Measurements from ENCODE around the gene DCAF7. TPM values are rescaled to one million over a fixed set of nuclear protein-coding genes. Genes with fewer than 3 reads are reported as not detected.

Gene DCAF7
- total and polyA plus RNA-seq, 2 of the 4 experiments (the other 2 are of a cell fraction): 40.9 to 52.8 TPM

DNA sequence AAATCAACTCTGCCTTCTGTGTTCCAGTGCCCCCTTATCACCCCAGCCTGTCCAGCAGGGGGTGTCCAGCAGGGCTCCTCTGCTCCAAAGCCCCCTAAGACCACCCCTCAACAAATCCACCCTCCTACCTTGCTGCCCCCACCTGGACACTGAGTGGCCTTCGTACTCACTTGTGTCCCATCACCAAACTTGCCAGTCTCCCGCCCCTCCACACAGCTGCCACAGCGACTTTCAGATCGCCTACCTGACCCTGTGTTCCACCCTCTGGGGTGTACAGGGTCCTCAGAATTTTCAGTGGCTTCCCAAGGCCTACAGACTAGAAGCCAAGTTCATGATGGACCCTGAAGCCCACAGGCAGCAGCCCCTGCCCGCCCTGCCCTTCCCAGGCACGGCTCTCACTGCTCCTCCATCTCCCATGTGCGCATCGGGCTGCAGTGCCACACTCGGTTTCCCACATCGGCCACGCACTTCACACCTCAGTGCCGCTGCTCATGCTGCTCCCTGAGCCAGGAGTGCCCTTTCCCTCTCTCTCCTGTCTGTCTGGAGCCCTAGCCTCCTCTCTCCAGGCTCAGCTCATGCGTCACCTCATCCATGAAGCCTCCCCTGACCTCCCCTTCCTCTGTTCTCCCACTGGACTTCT, 15.3 kb upstream of the DCAF7 start:
- H3K27me3 ChIP-seq (ENCODE audit: control insufficient read depth, insufficient read depth, low read length): peaks cover 47% of the 10 kb centered on the region
- H3K27ac ChIP-seq (ENCODE audit: insufficient read depth, low read length): no peak overlapping the region
- H3K79me1 ChIP-seq (ENCODE audit: low read depth in 1 of 2, low read length in 2 of 2): no peaks in the 10 kb centered on the region
- no peak for DNase-seq
- 64% methylated on average over 9 of the region's 13 CpGs; no CpG with 5 or more reads in 1 of the 2 experiments for WGBS, 2 experiments (ENCODE audit: extremely low coverage in 2 of 2, insufficient read length in 1 of 2)
- no peak overlapping the region for H2BK20ac ChIP-seq (ENCODE audit: low read depth, low read length)
- no peak overlapping the region for H3K4ac ChIP-seq (ENCODE audit: low read depth, low read length)
- H3K9me3 ChIP-seq (ENCODE audit: control insufficient read depth, insufficient read depth, low read length): no peaks in the 10 kb centered on the region
- H3K56ac ChIP-seq (ENCODE audit: extremely low read depth, insufficient read depth, low read length): no peak overlapping the region
- ChIA-PET CTCF (no interaction called here), POLR2A (ENCODE audit: unreplicated experiment) (no interaction called here)
- H3K4me2 ChIP-seq (ENCODE audit: low read depth, low read length): no peak overlapping the region
- no peak overlapping the region for H4K91ac ChIP-seq (ENCODE audit: insufficient read depth, low read depth, low read length)
- peaks cover 3% of the 10 kb centered on the region; the same call in 1 of the 2 replicates for H3K4me1 ChIP-seq (ENCODE audit: control insufficient read depth, insufficient read depth, low read length)
- in situ Hi-C loops (cut with MboI; ENCODE audit: low sequenced_read_pairs): no loop called here
- no peak overlapping the region for H2BK5ac ChIP-seq (ENCODE audit: low read depth, low read length, poor library complexity, severe bottlenecking)
- no peak overlapping the region for H4K8ac ChIP-seq (ENCODE audit: low read depth in 2 of 2, low read length in 2 of 2)
- no peak overlapping the region for H3K18ac ChIP-seq (ENCODE audit: low read depth, low read length)
- dilution Hi-C loops (cut with HindIII; ENCODE audit: low sequenced_read_pairs, unreplicated experiment): no loop called here
- no peak overlapping the region for H2BK120ac ChIP-seq (ENCODE audit: low read depth, low read length)
- H2AK9ac ChIP-seq (replicated peaks; ENCODE audit: low read depth, low read length, poor library complexity): no peak overlapping the region
- H3K4me3 ChIP-seq (ENCODE audit: insufficient read depth, low read depth, low read length): no peak overlapping the region
- H3K36me3 ChIP-seq (ENCODE audit: control insufficient read depth, insufficient read depth, low read length): no peaks in the 10 kb centered on the region
- H4K20me1 ChIP-seq (ENCODE audit: insufficient read depth, low read length): no peaks in the 10 kb centered on the region
- H3K14ac ChIP-seq (replicated peaks; ENCODE audit: low read depth, low read length): no peak overlapping the region
- intact Hi-C loops (cut with micrococcal nuclease): no loop called here
- H3K9ac ChIP-seq (ENCODE audit: low read depth, low read length): no peak overlapping the region
- H3K9me1 ChIP-seq (ENCODE audit: insufficient read depth, low read length): no peaks in the 10 kb centered on the region
- no peak for ATAC-seq (ENCODE audit: low read depth)
- H4K5ac ChIP-seq (ENCODE audit: low read depth, low read length): no peak overlapping the region
- H3K23ac ChIP-seq (ENCODE audit: low read depth, low read length): no peak overlapping the region
- no TSS peak for BruUV-seq (replicated peaks)
- no peak overlapping the region for H2AK5ac ChIP-seq (ENCODE audit: low read depth, low read length)
- TF ChIP-seq MXI1 (IDR thresholded peaks at IDR 0.05; ENCODE audit: borderline replicate concordance, low read depth, low read length) (no peak), SMC3 (IDR thresholded peaks at IDR 0.05; ENCODE audit: low read depth, low read length) (no peak), MAZ (IDR thresholded peaks at IDR 0.05; ENCODE audit: borderline replicate concordance, low read depth, low read length) (no peak), MAFK (IDR thresholded peaks at IDR 0.05; ENCODE audit: low read depth, low read length) (no peak), NFE2L2 (IDR thresholded peaks at IDR 0.05; ENCODE audit: low read depth, low read length) (no peak), FOS (IDR thresholded peaks at IDR 0.05; ENCODE audit: low read depth, low read length) (no peak), RCOR1 (IDR thresholded peaks at IDR 0.05; ENCODE audit: insufficient replicate concordance, low read length) (no peak), RFX5 (IDR thresholded peaks at IDR 0.05; ENCODE audit: low read depth, low read length) (no peak), BHLHE40 (IDR thresholded peaks at IDR 0.05; ENCODE audit: low read depth, low read length) (no peak), CHD1 (IDR thresholded peaks at IDR 0.05; ENCODE audit: low read depth, low read length) (no peak), RAD21 (IDR thresholded peaks at IDR 0.05; ENCODE audit: low read length) (no peak), POLR2A (IDR thresholded peaks at IDR 0.05; ENCODE audit: low read depth, low read length) (no peak), CEBPB (IDR thresholded peaks at IDR 0.05; ENCODE audit: low read depth, low read length) (no peak)
- TF ChIP-seq, protein P1, sequence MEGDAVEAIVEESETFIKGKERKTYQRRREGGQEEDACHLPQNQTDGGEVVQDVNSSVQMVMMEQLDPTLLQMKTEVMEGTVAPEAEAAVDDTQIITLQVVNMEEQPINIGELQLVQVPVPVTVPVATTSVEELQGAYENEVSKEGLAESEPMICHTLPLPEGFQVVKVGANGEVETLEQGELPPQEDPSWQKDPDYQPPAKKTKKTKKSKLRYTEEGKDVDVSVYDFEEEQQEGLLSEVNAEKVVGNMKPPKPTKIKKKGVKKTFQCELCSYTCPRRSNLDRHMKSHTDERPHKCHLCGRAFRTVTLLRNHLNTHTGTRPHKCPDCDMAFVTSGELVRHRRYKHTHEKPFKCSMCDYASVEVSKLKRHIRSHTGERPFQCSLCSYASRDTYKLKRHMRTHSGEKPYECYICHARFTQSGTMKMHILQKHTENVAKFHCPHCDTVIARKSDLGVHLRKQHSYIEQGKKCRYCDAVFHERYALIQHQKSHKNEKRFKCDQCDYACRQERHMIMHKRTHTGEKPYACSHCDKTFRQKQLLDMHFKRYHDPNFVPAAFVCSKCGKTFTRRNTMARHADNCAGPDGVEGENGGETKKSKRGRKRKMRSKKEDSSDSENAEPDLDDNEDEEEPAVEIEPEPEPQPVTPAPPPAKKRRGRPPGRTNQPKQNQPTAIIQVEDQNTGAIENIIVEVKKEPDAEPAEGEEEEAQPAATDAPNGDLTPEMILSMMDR (conservative IDR thresholded peaks at IDR 0.05; ENCODE audit: low read depth, low read length): no peak
- TF ChIP-seq, protein P2, sequence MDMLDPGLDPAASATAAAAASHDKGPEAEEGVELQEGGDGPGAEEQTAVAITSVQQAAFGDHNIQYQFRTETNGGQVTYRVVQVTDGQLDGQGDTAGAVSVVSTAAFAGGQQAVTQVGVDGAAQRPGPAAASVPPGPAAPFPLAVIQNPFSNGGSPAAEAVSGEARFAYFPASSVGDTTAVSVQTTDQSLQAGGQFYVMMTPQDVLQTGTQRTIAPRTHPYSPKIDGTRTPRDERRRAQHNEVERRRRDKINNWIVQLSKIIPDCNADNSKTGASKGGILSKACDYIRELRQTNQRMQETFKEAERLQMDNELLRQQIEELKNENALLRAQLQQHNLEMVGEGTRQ (IDR thresholded peaks at IDR 0.05; ENCODE audit: low read depth, low read length): no peak
- TF ChIP-seq, protein P3, sequence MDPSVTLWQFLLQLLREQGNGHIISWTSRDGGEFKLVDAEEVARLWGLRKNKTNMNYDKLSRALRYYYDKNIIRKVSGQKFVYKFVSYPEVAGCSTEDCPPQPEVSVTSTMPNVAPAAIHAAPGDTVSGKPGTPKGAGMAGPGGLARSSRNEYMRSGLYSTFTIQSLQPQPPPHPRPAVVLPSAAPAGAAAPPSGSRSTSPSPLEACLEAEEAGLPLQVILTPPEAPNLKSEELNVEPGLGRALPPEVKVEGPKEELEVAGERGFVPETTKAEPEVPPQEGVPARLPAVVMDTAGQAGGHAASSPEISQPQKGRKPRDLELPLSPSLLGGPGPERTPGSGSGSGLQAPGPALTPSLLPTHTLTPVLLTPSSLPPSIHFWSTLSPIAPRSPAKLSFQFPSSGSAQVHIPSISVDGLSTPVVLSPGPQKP (IDR thresholded peaks at IDR 0.05; ENCODE audit: borderline replicate concordance, low read depth, low read length): no peak
- H2BK15ac ChIP-seq (ENCODE audit: low read depth, low read length): no peak overlapping the region
- no peak overlapping the region for H2AFZ ChIP-seq (replicated peaks; ENCODE audit: low read length, poor library complexity)

Measured in IMR-90 (cell line).